Upper lobe of left lung (tissue), 4 donors: ENCODE data around the gene HEXB.

ENCODE experiments used
- POLR2A ChIP-seq, 4 donors: fragments of 450-650 bp; IDR thresholded peaks; one replicate each; pipeline ENCODE4 v1.5.1; 2016 to 2017; ENCODE audit warnings: antibody characterized with exemption in 4 of 4, mild to moderate bottlenecking in 2 of 4
- POLR2AphosphoS5 ChIP-seq, 2 donors: sonication (generic); formaldehyde crosslinking; IDR thresholded peaks; one replicate each; pipeline ENCODE4 v1.5.1; 2017; ENCODE audit warnings: antibody characterized with exemption in 2 of 2
- TF ChIP-seq, protein P1 (sequence below), 6 experiments: fragments of 450-650 bp in 4 of 6; fragments of 200-600 bp in 2 of 6; sonication (generic) in 2 of 6; IDR thresholded peaks; one replicate each; pipeline ENCODE4 v1.5.1; 2016 to 2019; ENCODE audit warnings: antibody characterized with exemption in 6 of 6

DNA sequence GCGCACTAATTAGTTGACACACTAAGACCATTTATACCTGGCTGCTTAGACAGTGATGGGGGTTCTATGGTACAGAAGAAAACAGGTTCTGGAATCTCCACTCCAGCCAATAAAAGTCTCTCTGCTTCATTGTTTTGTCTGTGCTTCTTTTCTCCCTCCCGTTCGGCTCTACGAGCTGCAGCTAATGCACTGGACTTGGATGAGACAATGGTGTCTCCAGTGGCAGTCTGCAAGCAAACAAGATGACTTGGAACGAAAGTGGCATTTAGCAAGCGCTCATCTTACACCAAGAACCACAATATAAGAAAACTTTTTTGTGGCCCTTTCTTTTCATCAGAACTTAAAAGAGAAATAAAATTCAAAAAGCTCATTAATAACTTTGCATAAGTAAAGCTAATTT lies 51.7 kb downstream of the HEXB start:
- TF ChIP-seq, protein P1, sequence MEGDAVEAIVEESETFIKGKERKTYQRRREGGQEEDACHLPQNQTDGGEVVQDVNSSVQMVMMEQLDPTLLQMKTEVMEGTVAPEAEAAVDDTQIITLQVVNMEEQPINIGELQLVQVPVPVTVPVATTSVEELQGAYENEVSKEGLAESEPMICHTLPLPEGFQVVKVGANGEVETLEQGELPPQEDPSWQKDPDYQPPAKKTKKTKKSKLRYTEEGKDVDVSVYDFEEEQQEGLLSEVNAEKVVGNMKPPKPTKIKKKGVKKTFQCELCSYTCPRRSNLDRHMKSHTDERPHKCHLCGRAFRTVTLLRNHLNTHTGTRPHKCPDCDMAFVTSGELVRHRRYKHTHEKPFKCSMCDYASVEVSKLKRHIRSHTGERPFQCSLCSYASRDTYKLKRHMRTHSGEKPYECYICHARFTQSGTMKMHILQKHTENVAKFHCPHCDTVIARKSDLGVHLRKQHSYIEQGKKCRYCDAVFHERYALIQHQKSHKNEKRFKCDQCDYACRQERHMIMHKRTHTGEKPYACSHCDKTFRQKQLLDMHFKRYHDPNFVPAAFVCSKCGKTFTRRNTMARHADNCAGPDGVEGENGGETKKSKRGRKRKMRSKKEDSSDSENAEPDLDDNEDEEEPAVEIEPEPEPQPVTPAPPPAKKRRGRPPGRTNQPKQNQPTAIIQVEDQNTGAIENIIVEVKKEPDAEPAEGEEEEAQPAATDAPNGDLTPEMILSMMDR (IDR thresholded peaks at IDR 0.05): no peak
- TF ChIP-seq POLR2A (IDR thresholded peaks at IDR 0.05) (no peak), POLR2AphosphoS5 (IDR thresholded peaks at IDR 0.05) (no peak)
